GM12878 (cell line): ENCODE measurements around the gene TFPI2.

ENCODE experiments used
- ATF3 ChIP-seq: IDR thresholded peaks from 2 replicates; pipeline ENCODE4 v1.6.1; 2011; ENCODE audit warnings: low read depth, mild to moderate bottlenecking, low read length, moderate library complexity, borderline replicate concordance; ENCODE audit errors: extremely low read depth
- BCLAF1 ChIP-seq: fragments of 450-650 bp; IDR thresholded peaks from 2 replicates; pipeline ENCODE4 v1.6.1; 2017; ENCODE audit warnings: antibody characterized with exemption, mild to moderate bottlenecking, moderate library complexity
- CREB1 ChIP-seq: IDR thresholded peaks from 2 replicates; pipeline ENCODE4 v1.6.1; 2012; ENCODE audit warnings: low read depth, mild to moderate bottlenecking, inconsistent platforms
- EP300 ChIP-seq, 2 experiments: fragments of 150-350 bp in 1 of 2; IDR thresholded peaks; 2 replicates each; pipeline ENCODE4 v1.6.1; 2011 to 2012; ENCODE audit warnings: low read depth in 2 of 2, low read length in 2 of 2, borderline replicate concordance in 1 of 2, improper control_type of control experiment in 1 of 2, inconsistent platforms in 1 of 2; ENCODE audit not compliant: control insufficient read depth in 1 of 2
- POLR2A ChIP-seq: IDR thresholded peaks from 2 replicates; pipeline ENCODE4 v1.6.1; 2011; ENCODE audit warnings: low read depth, mild to moderate bottlenecking, low read length
- REST ChIP-seq: IDR thresholded peaks from 2 replicates; pipeline ENCODE4 v1.6.1; 2012; ENCODE audit warnings: mild to moderate bottlenecking, low read depth, low read length
- SREBF2 ChIP-seq: IDR thresholded peaks from 2 replicates; pipeline ENCODE4 v1.6.1; 2012; ENCODE audit warnings: mild to moderate bottlenecking, low read length
- SRF ChIP-seq, 2 experiments: IDR thresholded peaks; 2 replicates each; pipeline ENCODE4 v1.6.1; 2011; ENCODE audit warnings: low read depth in 2 of 2, low read length in 2 of 2, mild to moderate bottlenecking in 1 of 2, moderate library complexity in 1 of 2
- TF ChIP-seq, protein P1 (sequence below): fragments of 450-650 bp; IDR thresholded peaks from 2 replicates; pipeline ENCODE4 v1.6.1; 2017; ENCODE audit warnings: borderline replicate concordance

GRCh38 chr7:93935102-93935501, 44.5 kb upstream of the TFPI2 start:
- no peak for TF ChIP-seq POLR2A
- no peak for TF ChIP-seq REST
- TF ChIP-seq ATF3, result no peak
- no peak for TF ChIP-seq CREB1
- TF ChIP-seq EP300 (IDR thresholded peaks at IDR 0.05; ENCODE audit: borderline replicate concordance in 1 of 2, control insufficient read depth in 1 of 2, low read depth in 2 of 2, low read length in 2 of 2), result no peak
- TF ChIP-seq, protein P1, sequence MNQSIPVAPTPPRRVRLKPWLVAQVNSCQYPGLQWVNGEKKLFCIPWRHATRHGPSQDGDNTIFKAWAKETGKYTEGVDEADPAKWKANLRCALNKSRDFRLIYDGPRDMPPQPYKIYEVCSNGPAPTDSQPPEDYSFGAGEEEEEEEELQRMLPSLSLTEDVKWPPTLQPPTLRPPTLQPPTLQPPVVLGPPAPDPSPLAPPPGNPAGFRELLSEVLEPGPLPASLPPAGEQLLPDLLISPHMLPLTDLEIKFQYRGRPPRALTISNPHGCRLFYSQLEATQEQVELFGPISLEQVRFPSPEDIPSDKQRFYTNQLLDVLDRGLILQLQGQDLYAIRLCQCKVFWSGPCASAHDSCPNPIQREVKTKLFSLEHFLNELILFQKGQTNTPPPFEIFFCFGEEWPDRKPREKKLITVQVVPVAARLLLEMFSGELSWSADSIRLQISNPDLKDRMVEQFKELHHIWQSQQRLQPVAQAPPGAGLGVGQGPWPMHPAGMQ, result no peak
- TF ChIP-seq SREBF2, result no peak
- no peak for TF ChIP-seq BCLAF1
- TF ChIP-seq SRF (IDR thresholded peaks at IDR 0.05; ENCODE audit: low read depth in 2 of 2, low read length in 2 of 2), result no peak
